Astrocyte of the cerebellum (primary cell): Measurements from ENCODE around the gene ADRA2C.

Source experiments
- DNase-seq: peaks from one replicate; pipeline ENCODE4 v3.0.0-alpha.2; 2011; ENCODE audit warnings: low read depth
- H3K4me3 ChIP-seq: 2 replicates; pipeline ENCODE4 v1.5.1; 2011; ENCODE audit warnings: mild to moderate bottlenecking, low read depth, low read length, moderate library complexity
- in situ Hi-C: cut with HindIII; loops from 2 replicates; pipeline ENCODE4 v1.10.0; 2017; ENCODE audit warnings: low sequenced_read_pairs
- TF ChIP-seq, protein P1 (sequence below): IDR thresholded peaks from 2 replicates; pipeline ENCODE4 v1.5.1; 2012; ENCODE audit warnings: low read length, low read depth, moderate library complexity, mild to moderate bottlenecking; ENCODE audit errors: missing control alignments

ADRA2C gene

DNA sequence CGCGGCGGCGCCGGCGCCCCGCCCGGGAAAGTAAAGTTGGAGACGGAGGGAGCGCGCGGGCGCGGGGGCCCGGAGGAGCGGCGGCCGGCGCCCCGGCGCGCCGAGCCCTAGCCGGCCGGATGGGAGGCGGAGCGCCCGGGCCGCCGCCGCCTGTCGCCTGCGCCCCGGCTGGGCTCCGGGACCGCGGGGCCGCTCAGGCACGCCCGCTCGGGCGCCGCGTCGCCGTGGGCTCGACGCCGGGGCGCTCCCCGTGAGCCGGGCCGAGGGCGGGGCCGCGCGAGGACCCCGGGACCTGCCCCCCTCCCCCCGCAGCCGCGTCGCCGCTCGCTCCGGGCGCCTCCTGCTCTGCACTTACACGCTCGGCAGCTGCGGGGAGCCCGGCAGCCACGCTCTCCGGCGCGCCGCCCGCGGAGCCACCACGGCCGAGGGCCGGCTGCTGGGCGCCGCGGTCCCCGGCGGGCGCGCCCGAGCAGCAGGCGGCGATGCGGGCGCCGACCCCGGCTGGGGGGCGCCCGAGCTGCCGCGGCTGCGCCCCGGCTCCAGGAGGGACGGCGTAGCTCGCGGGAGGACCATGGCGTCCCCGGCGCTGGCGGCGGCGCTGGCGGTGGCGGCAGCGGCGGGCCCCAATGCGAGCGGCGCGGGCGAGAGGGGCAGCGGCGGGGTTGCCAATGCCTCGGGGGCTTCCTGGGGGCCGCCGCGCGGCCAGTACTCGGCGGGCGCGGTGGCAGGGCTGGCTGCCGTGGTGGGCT, at the start of gene ADRA2C:
Gene ADRA2C (plus strand): TSS at position 350 of the 749 bp plus-strand sequence. CDS start 222 bp downstream, at position 572.
- in situ Hi-C loops = no loop called here
- no peak for DNase-seq
- peak within 1 kb of the TSS; percentile 24 for H3K4me3 ChIP-seq
- TF ChIP-seq, protein P1, sequence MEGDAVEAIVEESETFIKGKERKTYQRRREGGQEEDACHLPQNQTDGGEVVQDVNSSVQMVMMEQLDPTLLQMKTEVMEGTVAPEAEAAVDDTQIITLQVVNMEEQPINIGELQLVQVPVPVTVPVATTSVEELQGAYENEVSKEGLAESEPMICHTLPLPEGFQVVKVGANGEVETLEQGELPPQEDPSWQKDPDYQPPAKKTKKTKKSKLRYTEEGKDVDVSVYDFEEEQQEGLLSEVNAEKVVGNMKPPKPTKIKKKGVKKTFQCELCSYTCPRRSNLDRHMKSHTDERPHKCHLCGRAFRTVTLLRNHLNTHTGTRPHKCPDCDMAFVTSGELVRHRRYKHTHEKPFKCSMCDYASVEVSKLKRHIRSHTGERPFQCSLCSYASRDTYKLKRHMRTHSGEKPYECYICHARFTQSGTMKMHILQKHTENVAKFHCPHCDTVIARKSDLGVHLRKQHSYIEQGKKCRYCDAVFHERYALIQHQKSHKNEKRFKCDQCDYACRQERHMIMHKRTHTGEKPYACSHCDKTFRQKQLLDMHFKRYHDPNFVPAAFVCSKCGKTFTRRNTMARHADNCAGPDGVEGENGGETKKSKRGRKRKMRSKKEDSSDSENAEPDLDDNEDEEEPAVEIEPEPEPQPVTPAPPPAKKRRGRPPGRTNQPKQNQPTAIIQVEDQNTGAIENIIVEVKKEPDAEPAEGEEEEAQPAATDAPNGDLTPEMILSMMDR = no peak

DNA sequence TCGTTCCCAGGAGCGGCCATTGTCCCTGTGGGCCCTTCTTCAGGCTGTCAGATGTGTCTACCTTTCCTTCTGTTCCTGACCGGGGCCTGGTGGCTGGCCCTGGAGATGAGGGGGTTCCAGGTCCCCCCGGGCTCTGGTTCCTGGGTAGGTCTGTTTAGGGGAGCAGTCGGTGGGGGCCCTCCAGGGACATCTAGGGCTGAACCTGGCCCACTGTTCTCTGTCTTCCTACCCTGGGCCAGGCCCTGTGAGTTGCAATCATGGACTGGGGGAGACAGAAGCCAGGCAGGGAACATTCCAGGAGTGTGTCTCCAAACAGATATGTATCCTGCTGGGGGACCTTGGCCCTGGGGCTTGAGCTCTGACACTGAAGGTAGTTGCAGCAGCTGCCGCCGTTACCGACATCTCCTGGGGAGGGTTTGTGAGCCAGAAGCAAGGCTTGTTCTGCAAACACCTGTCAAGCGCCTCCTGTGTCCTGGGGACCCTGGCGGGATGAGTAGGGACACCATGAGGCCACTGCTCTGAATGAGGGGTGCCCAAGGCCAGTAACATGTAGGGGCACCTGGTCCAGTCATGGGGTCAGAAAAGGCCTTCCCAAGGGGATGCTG, 49.5 kb upstream of the ADRA2C start:
- no peak for DNase-seq
- H3K4me3 ChIP-seq = no peak overlapping the region
- TF ChIP-seq, protein P1 = no peak
- in situ Hi-C loops = no loop called here

DNA sequence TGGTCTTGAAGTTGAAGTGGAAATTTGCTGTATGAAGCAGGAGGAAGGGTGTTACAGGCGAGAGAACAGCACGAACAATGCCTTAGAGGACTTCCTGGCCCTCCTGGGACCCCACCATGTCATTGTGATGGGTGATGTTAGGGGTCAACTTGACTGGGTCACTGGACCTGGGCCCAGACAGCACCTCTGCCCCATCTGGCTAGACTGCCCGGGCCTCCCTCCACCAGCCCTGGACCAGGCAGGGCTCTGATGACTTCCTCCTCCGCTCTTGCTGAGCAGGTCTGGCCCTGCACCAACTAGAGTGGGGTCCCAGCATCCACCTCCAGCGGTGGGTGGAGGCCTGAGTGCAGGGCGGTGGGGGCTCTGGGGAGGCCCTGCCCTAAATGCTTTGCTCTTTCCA, 48.9 kb upstream of the ADRA2C start:
- DNase-seq = no peak
- no peak overlapping the region for H3K4me3 ChIP-seq
- TF ChIP-seq, protein P1 = no peak
- in situ Hi-C loops = no loop called here

DNA sequence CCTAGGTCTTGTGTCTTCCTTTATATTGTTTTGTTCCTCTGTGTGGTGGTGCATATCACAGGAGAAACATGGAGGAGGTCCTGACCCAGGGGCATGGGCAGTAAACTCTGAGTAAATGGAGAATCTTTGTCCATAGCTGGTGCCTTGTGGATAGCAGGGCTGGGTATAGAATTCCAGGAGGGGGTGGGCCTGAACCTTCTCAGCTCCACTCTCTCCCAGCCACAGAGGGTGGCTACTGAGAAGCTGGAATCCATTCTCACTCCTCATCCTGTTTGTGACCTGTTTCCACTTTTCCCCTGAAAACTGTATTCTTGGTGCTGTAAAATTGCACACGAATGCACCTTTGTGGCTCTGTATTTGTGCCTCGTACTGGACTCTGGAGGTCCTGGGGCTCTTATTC, 47.7 kb upstream of the ADRA2C start:
- in situ Hi-C loops = no loop called here
- TF ChIP-seq, protein P1 = no peak
- DNase-seq = no peak
- H3K4me3 ChIP-seq = no peak overlapping the region

DNA sequence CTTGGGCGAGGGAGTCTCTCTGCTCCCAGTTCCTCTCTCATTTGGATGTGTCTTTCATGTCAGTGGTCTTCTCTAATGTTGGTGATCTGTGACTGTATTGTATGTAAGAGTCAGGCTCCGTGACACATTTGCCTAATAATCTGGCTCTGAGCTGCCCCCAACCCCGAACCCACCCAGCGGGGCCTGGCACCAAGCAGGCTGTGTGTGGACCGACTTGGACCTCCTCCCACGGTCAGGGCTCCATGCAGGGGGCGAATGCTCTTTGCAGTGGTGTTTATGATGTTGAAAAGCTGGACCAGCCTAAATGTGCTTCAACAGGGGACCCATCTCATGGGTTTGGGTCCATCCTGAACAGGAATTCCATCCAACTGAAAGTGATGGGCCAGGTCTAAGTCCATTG, 47.0 kb upstream of the ADRA2C start:
- TF ChIP-seq, protein P1 = no peak
- DNase-seq = no peak
- no peak overlapping the region for H3K4me3 ChIP-seq
- in situ Hi-C loops = no loop called here

DNA sequence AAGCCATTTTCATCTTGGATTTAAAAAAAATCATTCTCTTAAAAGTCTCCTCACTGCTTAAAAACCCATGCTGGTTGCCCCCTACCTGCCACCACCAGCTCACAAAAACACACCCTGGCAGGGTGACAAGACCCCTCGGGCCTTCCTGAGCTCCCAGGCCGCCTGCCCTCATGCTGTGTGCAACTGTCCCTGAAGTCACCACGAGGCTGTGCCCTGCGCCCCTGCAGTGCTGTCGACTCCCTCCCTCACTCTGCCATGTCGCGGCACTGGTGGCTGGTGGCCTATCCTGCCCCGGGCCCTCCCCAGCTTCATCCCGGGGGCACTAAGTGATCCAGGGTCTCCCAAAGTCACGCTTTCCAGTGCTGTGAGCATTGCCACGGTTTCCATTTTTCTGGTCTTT, 46.3 kb upstream of the ADRA2C start:
- TF ChIP-seq, protein P1 = no peak
- no peak overlapping the region for H3K4me3 ChIP-seq
- DNase-seq = no peak
- in situ Hi-C loops = no loop called here
